Uterus (tissue), 2 donors: ENCODE data around the gene KCNQ1.

Experiments used
- CTCF ChIP-seq, 4 experiments: fragments of 200-600 bp in 2 of 4; fragments of 450-650 bp in 2 of 4; sonication (generic) in 2 of 4; IDR thresholded peaks; one replicate each; pipeline ENCODE4 v1.5.1; 2016 to 2019; ENCODE audit warnings: antibody characterized with exemption in 4 of 4, mild to moderate bottlenecking in 2 of 4, moderate library complexity in 1 of 4
- POLR2A ChIP-seq, 2 donors: fragments of 450-650 bp; IDR thresholded peaks; one replicate each; pipeline ENCODE4 v1.6.1; 2016; ENCODE audit warnings: antibody characterized with exemption in 2 of 2, mild to moderate bottlenecking in 1 of 2, moderate library complexity in 1 of 2

GRCh38 chr11:2865922-2866577 lies 421.2 kb downstream of the KCNQ1 start:
- TF ChIP-seq CTCF (IDR thresholded peaks at IDR 0.05) (no peak), POLR2A (IDR thresholded peaks at IDR 0.05) (no peak)
